ENCODE results near the gene SLC26A3. TPM values are rescaled to one million over a fixed set of nuclear protein-coding genes. Genes with fewer than 3 reads are reported as not detected.

Gene SLC26A3
- total and polyA plus RNA-seq, 10 of the 15 experiments (the other 5 are each of a cell fraction or from before 2014, with no cell fraction given) = 0.46 TPM; not detected in 9

- DNase-seq (ENCODE audit: low read depth, low spot score) = no peak
- intact Hi-C loops (cut with micrococcal nuclease; ENCODE audit: unreplicated experiment) (loop anchor here (5.0 to 10.0 kb wide), 3 partner anchors 142 to 782 kb away; partner anchors contain the start of gene BCAP29), in situ Hi-C loops (cut with MboI) (loop anchor here (5.0 to 10.0 kb wide), 3 partner anchors 274 to 932 kb away; no protein-coding TSS in a partner anchor)
- Histone ChIP-seq H3K4me3 (no peak overlapping the region), H3K36me3 (ENCODE audit: control insufficient read depth in 2 of 2, insufficient read depth in 2 of 2, low read length in 1 of 2) (no peaks in the 10 kb centered on the region), H3K27ac (ENCODE audit: control insufficient read depth, insufficient read depth) (no peak overlapping the region), H4K20me1 (ENCODE audit: control insufficient read depth, insufficient read depth) (no peaks in the 10 kb centered on the region), H3K27me3 (replicated peaks in 1 of 2; ENCODE audit: control insufficient read depth in 2 of 2, insufficient read depth in 2 of 2, low read length in 1 of 2) (no peaks in the 10 kb centered on the region), H3K9me3 (replicated peaks; ENCODE audit: control insufficient read depth, insufficient read depth, low read length) (no peaks in the 10 kb centered on the region), H3K79me2 (ENCODE audit: control insufficient read depth, insufficient read depth, low read length) (no peaks in the 10 kb centered on the region), H3K9ac (ENCODE audit: control insufficient read depth, insufficient read depth, low read length) (no peak overlapping the region), H3K4me1 (ENCODE audit: control insufficient read depth, insufficient read depth, low read length) (no peaks in the 10 kb centered on the region), H3K4me2 (ENCODE audit: control insufficient read depth, insufficient read depth) (no peak overlapping the region), H2AFZ (ENCODE audit: control insufficient read depth, low read depth, low read length) (no peak overlapping the region)
- ATAC-seq = no peak
- POLR2A ChIA-PET = no interaction called here
- 36% methylated on average over 3 of the region's 3 CpGs for WGBS (ENCODE audit: insufficient coverage, insufficient replicate concordance, low lambda C conversion rate, missing lambda C conversion rate)
- no peak for TF ChIP-seq STAT3 (IDR thresholded peaks at IDR 0.05; ENCODE audit: low read depth, low read length)
- no peak for TF ChIP-seq BCL3 (IDR thresholded peaks at IDR 0.05; ENCODE audit: borderline replicate concordance, insufficient read depth, low read depth, low read length, poor library complexity, severe bottlenecking)
- no peak for TF ChIP-seq ZNF24 (IDR thresholded peaks at IDR 0.05)
- RAD21 ChIA-PET (ENCODE audit: unreplicated experiment) = interaction anchor here (0.9 to 1.7 kb wide), 3 partner anchors 272 to 579 kb away, joined by 3 to 4 read pairs (median 3); no protein-coding TSS in a partner anchor
- SMC1A ChIA-PET (ENCODE audit: uncharacterized antibody, unreplicated experiment) = interaction anchor here (0.6 to 4.2 kb wide), 6 partner anchors 15 to 578 kb away, joined by 3 to 23 read pairs (median 3); partner anchors contain the start of gene HBP1
- no peak for FAIRE-seq
- CTCF ChIA-PET = interaction anchor here (0.9 to 6.9 kb wide), 9 partner anchors 8 to 579 kb away, joined by 3 to 63 read pairs (median 6); partner anchors contain the start of gene CBLL1
- no TSS peak for BruUV-seq (replicated peaks)
Observed at GRCh38 chr7:107726356-107727130, 76.5 kb downstream of the SLC26A3 start.

All from GM12878 (cell line).